COLO668 (cell line): ENCODE measurements around the gene CHST2.
"Not testable (repeated sequence)": the region's sequence is repeated elsewhere in the genome, so short reads cannot be mapped to it uniquely, and the experiment has no call there.

Experiments
- DNase-seq: peaks from one replicate; lab custom pipeline; 2025; ENCODE audit not compliant: unreplicated experiment; lab: John Stamatoyannopoulos, UW

Gene CHST2

GRCh38 chr3:143119009-143119914 lies at the start of gene CHST2:
Gene CHST2, plus strand, starts transcription at chr3:143119771. Its CDS starts 1,046 bp downstream, at chr3:143120817.
- DNase-seq: peak; percentile 79

GRCh38 chr3:143070977-143071551 lies 48.5 kb upstream of the CHST2 start:
- no peak for DNase-seq

- DNase-seq: no peak
Observed at GRCh38 chr3:143071776-143072175, 47.8 kb upstream of the CHST2 start.

GRCh38 chr3:143072298-143073020 lies 47.1 kb upstream of the CHST2 start:
- not testable (repeated sequence) for DNase-seq

GRCh38 chr3:143073541-143073940 lies 46.0 kb upstream of the CHST2 start:
- not testable (repeated sequence) for DNase-seq

GRCh38 chr3:143073983-143074382 lies 45.6 kb upstream of the CHST2 start:
- not testable (repeated sequence) for DNase-seq

GRCh38 chr3:143078883-143079282 lies 40.7 kb upstream of the CHST2 start:
- DNase-seq: no peak

GRCh38 chr3:143080196-143080595 lies 39.4 kb upstream of the CHST2 start:
- DNase-seq: no peak

- DNase-seq: no peak
Observed at GRCh38 chr3:143081365-143081764, 38.2 kb upstream of the CHST2 start.

GRCh38 chr3:143081844-143082778 lies 37.5 kb upstream of the CHST2 start:
- no peak for DNase-seq

GRCh38 chr3:143083781-143084180 lies 35.8 kb upstream of the CHST2 start:
- DNase-seq: no peak

- DNase-seq: no peak
Observed at GRCh38 chr3:143084856-143085731, 34.5 kb upstream of the CHST2 start.

- DNase-seq: no peak
Observed at GRCh38 chr3:143088835-143089234, 30.7 kb upstream of the CHST2 start.

GRCh38 chr3:143089965-143090364 lies 29.6 kb upstream of the CHST2 start:
- DNase-seq: no peak

- peak; percentile 22 for DNase-seq
Observed at GRCh38 chr3:143090486-143090885, 29.1 kb upstream of the CHST2 start.

GRCh38 chr3:143090976-143091837 lies 28.4 kb upstream of the CHST2 start:
- DNase-seq: no peak

GRCh38 chr3:143092191-143092590 lies 27.4 kb upstream of the CHST2 start:
- no peak for DNase-seq

- DNase-seq: no peak
Observed at GRCh38 chr3:143095813-143096212, 23.8 kb upstream of the CHST2 start.
